ENCODE results near the gene SEMA5A. TPM values are rescaled to one million over a fixed set of nuclear protein-coding genes. Genes with fewer than 3 reads are reported as not detected.

The SEMA5A gene
- total RNA-seq, 1 donor from 2014 or later, result 4.0 TPM

DNA sequence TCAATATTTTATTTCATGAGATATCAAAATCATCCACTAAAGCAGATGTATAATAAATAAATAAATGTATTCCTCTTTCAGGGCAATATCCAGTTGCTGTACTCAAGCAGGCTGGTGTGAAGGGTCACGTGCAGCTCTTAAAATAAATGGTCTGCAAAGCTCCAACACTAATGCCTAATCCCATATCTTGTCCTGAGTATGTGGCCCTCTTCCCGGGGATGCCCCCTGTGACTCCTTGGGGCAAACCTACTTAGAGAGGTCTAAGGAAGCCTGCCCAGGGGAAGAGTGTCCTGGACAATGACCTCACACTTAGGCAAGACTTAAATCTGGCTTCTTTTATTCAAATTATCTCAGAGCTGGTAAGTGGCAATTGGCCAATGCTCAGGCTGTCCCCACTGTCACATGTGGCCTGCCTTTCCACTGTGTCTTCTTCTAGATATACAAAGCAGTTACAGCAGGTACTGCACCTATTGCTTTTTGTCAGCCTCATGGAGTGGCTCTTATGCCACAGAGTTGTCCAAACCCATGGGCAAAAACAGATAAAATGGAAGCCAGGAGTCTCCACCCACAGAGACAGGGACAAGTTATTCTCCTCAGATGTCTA, 55.3 kb downstream of the SEMA5A start:
- Mint-ChIP-seq H3K4me3 (ENCODE audit: low read depth) (no peak overlapping the region), H3K9me3 (ENCODE audit: low read depth) (peaks cover 3% of the 10 kb centered on the region), H3K36me3 (ENCODE audit: insufficient read depth) (no peaks in the 10 kb centered on the region), H3K27ac (no peak overlapping the region), H3K27me3 (no peaks in the 10 kb centered on the region), H3K4me1 (ENCODE audit: low read depth) (no peaks in the 10 kb centered on the region)
- DNase-seq (ENCODE audit: low spot score, unreplicated experiment), result no peak
- TF ChIP-seq, protein P1, sequence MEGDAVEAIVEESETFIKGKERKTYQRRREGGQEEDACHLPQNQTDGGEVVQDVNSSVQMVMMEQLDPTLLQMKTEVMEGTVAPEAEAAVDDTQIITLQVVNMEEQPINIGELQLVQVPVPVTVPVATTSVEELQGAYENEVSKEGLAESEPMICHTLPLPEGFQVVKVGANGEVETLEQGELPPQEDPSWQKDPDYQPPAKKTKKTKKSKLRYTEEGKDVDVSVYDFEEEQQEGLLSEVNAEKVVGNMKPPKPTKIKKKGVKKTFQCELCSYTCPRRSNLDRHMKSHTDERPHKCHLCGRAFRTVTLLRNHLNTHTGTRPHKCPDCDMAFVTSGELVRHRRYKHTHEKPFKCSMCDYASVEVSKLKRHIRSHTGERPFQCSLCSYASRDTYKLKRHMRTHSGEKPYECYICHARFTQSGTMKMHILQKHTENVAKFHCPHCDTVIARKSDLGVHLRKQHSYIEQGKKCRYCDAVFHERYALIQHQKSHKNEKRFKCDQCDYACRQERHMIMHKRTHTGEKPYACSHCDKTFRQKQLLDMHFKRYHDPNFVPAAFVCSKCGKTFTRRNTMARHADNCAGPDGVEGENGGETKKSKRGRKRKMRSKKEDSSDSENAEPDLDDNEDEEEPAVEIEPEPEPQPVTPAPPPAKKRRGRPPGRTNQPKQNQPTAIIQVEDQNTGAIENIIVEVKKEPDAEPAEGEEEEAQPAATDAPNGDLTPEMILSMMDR (IDR thresholded peaks at IDR 0.05; ENCODE audit: unreplicated experiment), result no peak

DNA sequence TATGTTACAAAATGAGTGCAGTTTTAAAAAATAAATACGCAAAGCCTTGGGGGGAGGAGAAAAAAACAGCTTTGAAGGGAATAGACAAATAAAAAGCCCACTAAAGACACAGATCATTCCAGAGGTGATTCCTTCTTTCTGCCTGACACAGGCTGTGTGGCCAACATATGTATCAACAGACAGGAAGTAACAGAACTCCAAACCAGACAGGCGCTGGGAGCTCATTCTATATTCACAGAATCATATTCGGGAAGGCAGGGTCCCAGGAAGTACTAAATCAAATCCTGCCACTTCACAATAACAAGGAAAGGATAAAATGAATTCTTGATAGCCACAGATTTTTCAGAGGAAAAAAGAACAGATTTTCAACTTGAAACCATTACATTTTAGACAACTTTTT, 62.1 kb downstream of the SEMA5A start:
- Mint-ChIP-seq H3K27me3 (no peaks in the 10 kb centered on the region), H3K9me3 (ENCODE audit: low read depth) (no peaks in the 10 kb centered on the region), H3K36me3 (ENCODE audit: insufficient read depth) (no peaks in the 10 kb centered on the region), H3K27ac (no peak overlapping the region), H3K4me3 (ENCODE audit: low read depth) (no peak overlapping the region), H3K4me1 (ENCODE audit: low read depth) (no peaks in the 10 kb centered on the region)
- DNase-seq (ENCODE audit: low spot score, unreplicated experiment), result no peak
- TF ChIP-seq, protein P1 (IDR thresholded peaks at IDR 0.05; ENCODE audit: unreplicated experiment), result no peak

DNA sequence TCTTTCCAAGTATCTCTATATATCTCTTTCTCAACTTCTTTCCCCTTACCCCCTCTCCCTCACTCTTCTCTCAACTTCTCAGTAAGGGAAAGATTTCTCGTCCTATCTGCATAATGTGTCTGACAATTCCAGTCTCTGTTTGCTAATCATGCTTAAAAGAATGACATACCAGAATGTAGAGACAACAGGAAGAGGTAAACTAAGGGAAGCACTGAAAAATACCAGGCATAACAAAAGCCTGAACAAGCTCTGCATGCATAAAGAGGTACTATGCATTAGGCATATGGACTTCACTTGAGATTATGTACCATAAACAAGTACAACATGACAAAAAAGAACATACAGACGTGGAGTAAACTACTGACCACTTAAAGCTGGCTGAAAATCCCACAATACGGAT, 62.6 kb downstream of the SEMA5A start:
- no peak overlapping the region for H3K27ac Mint-ChIP-seq
- no peaks in the 10 kb centered on the region for H3K27me3 Mint-ChIP-seq
- no peak overlapping the region for H3K4me3 Mint-ChIP-seq (ENCODE audit: low read depth)
- no peak for DNase-seq (ENCODE audit: low spot score, unreplicated experiment)
- TF ChIP-seq, protein P1 (IDR thresholded peaks at IDR 0.05; ENCODE audit: unreplicated experiment), result no peak
- no peaks in the 10 kb centered on the region for H3K36me3 Mint-ChIP-seq (ENCODE audit: insufficient read depth)
- no peaks in the 10 kb centered on the region for H3K4me1 Mint-ChIP-seq (ENCODE audit: low read depth)
- peaks cover 5% of the 10 kb centered on the region for H3K9me3 Mint-ChIP-seq (ENCODE audit: low read depth)

DNA sequence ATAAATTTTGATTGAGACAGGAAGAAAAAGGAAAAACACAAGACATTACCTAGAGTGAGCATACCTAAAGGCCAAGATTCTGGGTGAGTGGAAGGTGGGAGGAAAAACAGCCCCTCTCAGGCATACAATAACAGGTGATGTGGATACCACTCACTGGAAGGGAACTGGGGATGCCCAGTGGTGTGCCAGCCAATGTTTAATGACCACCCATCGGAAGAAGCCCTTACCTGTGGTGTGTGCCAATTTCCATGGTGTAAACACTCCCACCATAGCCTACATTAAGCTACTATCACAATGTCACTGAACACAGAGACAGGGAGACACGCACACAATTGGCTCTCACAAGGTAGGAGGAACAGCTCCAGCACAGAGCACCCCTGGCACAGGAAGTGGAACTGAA, 63.5 kb downstream of the SEMA5A start:
- Mint-ChIP-seq H3K27me3 (no peaks in the 10 kb centered on the region), H3K4me3 (ENCODE audit: low read depth) (no peak overlapping the region), H3K27ac (no peak overlapping the region), H3K9me3 (ENCODE audit: low read depth) (peaks cover 9% of the 10 kb centered on the region), H3K4me1 (ENCODE audit: low read depth) (no peaks in the 10 kb centered on the region), H3K36me3 (ENCODE audit: insufficient read depth) (peaks cover 1% of the 10 kb centered on the region)
- no peak for DNase-seq (ENCODE audit: low spot score, unreplicated experiment)
- TF ChIP-seq, protein P1 (IDR thresholded peaks at IDR 0.05; ENCODE audit: unreplicated experiment), result no peak

DNA sequence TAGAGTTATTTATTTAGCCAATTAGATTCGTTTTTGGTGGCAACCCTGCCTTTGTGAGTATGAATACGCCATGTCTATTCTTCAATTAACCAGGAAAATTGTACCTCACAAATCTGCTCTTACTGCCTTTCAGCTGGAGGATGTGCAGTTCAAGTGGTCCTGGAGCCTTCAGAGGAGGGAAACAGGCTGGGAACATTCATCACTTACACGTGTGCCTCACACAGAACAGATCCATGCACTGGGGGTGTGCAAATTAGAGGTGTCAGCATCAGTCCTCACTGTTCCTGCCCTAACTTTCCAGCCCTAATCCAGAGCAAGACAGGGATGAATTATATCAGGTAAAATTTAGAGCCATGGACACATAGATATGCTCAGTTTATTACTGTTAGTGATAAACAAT, 65.4 kb downstream of the SEMA5A start:
- Mint-ChIP-seq H3K4me3 (ENCODE audit: low read depth) (no peak overlapping the region), H3K27ac (no peak overlapping the region), H3K27me3 (no peaks in the 10 kb centered on the region), H3K4me1 (ENCODE audit: low read depth) (no peaks in the 10 kb centered on the region), H3K36me3 (ENCODE audit: insufficient read depth) (peaks cover 1% of the 10 kb centered on the region), H3K9me3 (ENCODE audit: low read depth) (peaks cover 14% of the 10 kb centered on the region)
- TF ChIP-seq, protein P1 (IDR thresholded peaks at IDR 0.05; ENCODE audit: unreplicated experiment), result no peak
- DNase-seq (ENCODE audit: low spot score, unreplicated experiment), result no peak
